ENCODE results near the gene AQP12A. TPM values are rescaled to one million over a fixed set of nuclear protein-coding genes. Genes with fewer than 3 reads are reported as not detected.
"Not testable (repeated sequence)": the region's sequence is repeated elsewhere in the genome, so short reads cannot be mapped to it uniquely, and the experiment has no call there.

The AQP12A gene
- total RNA-seq, 1 donor = not detected

DNA sequence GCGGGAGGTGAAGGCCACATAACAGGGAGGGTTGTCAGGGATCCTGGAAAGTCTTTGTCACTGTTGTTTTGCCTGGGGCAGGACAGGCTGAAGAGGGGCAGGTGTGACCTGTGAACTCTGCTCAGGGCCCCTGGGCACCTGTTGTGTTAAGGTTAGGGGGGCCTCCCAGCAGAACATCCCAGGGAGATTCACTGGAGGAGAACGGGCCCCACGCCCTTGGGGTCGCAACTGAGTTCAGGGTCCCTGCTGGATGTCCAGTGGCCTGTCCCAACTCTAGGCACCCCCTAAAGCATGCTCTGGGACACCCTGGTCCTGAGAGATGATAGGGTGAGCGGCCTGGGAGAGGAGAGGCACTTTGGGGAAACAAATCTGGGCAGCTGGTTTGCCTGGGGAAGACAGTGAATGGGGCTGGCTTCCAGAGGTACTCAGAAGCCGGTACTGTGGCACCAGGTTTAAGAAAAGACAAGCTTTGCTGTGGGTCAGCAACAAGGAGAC is 43.5 kb upstream of the AQP12A start:
- H3K4me3 ChIP-seq (ENCODE audit: low read depth, low read length) = no peak overlapping the region
- DNase-seq (ENCODE audit: low read depth) = no peak
- TF ChIP-seq, protein P1, sequence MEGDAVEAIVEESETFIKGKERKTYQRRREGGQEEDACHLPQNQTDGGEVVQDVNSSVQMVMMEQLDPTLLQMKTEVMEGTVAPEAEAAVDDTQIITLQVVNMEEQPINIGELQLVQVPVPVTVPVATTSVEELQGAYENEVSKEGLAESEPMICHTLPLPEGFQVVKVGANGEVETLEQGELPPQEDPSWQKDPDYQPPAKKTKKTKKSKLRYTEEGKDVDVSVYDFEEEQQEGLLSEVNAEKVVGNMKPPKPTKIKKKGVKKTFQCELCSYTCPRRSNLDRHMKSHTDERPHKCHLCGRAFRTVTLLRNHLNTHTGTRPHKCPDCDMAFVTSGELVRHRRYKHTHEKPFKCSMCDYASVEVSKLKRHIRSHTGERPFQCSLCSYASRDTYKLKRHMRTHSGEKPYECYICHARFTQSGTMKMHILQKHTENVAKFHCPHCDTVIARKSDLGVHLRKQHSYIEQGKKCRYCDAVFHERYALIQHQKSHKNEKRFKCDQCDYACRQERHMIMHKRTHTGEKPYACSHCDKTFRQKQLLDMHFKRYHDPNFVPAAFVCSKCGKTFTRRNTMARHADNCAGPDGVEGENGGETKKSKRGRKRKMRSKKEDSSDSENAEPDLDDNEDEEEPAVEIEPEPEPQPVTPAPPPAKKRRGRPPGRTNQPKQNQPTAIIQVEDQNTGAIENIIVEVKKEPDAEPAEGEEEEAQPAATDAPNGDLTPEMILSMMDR (IDR thresholded peaks at IDR 0.05; ENCODE audit: insufficient read depth, low read length) = no peak

DNA sequence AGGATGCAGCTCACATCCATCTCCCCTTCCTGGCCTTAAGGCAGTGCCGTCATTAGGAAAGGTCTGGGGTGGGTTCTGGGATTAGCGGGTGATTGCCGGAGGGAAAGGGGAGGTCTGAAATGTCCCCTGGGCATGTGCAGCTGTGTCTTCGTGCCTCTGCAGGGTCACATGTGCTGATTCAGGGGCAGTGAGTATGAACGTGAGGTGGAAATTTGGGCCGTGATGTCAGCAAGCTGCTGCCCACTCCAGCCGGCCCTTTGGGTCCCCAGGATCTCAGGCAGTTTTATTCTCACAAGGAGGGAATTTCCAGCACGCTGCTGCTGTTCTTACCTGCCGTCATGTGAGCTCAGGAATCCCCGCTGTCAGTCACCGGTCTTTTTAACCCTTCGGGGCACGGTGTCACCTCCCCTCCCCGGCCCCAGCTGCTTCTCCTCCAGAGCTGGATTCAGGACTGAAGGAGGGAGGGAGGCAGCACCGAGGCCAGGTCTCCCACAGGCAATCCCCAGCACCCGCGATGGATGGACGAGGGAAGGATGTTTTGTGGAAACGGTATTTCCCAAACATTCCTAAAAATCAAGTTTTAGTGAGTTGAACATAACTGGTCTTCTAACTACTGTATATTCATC is 42.9 kb upstream of the AQP12A start:
- TF ChIP-seq, protein P1 (IDR thresholded peaks at IDR 0.05; ENCODE audit: insufficient read depth, low read length) = no peak
- no peak for DNase-seq (ENCODE audit: low read depth)
- no peak overlapping the region for H3K4me3 ChIP-seq (ENCODE audit: low read depth, low read length)

DNA sequence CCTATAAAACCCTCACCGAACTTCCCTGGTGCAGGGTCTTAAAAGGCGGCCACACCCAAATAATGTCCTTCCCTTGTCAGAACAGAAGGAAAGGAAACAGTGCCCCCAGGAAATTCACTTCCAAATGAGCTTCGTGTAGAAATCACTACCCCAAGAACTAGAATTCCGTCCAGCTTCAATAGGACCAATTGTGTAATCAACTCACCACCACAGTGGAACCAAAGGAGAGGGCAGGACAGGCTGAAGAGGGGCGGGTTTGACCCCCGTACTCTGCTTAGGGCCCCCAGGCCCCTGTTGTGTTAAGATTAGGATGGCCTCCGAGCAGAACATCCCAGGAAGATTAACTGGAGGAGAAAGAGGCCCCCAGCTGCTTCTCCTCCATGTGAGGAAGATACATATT is 42.3 kb upstream of the AQP12A start:
- TF ChIP-seq, protein P1 (IDR thresholded peaks at IDR 0.05; ENCODE audit: insufficient read depth, low read length) = no peak
- no peak for DNase-seq (ENCODE audit: low read depth)
- H3K4me3 ChIP-seq (ENCODE audit: low read depth, low read length) = no peak overlapping the region

DNA sequence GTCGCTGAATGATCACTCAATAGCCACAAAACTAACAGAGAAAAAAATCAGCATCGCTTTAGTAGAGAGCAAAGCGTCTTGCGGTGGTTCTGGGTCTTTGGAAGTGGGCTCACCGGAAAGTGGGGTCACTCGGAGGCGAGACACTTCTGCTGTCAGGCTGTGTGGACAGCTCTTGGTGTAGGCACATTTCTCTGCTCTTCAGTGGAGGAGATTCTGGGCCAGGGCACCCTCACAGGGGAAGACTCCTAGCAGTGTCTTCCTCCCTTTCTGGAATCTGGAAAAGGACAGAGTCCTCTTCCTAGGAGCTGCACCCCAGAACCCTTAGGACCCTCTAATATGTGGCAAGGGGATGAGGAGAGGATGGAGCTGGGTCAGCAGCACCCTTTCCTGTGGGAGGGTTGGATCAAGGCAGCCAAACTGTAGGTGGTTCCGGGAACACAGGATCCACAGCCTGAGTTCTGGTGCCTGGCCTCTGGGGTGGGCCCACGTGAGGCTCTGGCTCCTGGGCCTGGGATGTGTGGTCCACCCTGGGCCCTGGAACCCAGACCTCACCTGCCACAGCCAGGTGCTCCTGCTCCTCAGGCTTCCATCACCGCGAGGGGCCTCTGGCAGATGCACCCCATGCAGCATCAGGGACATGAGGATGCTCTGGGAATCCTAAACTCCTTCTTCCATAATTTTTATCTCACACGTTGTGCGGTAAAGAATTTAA is 41.3 kb upstream of the AQP12A start:
- DNase-seq (ENCODE audit: low read depth) = no peak
- no peak overlapping the region for H3K4me3 ChIP-seq (ENCODE audit: low read depth, low read length)
- TF ChIP-seq, protein P1 (IDR thresholded peaks at IDR 0.05; ENCODE audit: insufficient read depth, low read length) = no peak

DNA sequence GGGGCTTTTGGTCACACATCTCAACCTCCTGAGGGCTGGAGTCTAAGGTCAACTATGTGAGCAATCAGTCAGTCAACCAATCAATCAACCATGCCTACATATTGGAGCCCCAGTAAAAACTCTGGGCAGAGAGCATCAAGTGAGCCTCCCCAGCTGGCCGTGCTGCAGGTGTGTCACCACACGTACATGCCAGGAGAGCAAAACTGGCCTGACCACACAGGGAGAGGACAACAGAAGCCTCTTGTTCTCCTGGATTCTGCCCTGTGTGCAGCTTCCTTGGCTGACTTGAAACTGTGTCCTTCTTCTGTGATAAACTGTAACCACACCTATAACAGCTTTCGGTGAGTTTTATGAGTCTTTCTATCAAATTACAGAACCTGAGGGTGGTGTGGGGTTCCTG is 40.5 kb upstream of the AQP12A start:
- DNase-seq (ENCODE audit: low read depth) = no peak
- no peak overlapping the region for H3K4me3 ChIP-seq (ENCODE audit: low read depth, low read length)
- TF ChIP-seq, protein P1 (IDR thresholded peaks at IDR 0.05; ENCODE audit: insufficient read depth, low read length) = no peak

DNA sequence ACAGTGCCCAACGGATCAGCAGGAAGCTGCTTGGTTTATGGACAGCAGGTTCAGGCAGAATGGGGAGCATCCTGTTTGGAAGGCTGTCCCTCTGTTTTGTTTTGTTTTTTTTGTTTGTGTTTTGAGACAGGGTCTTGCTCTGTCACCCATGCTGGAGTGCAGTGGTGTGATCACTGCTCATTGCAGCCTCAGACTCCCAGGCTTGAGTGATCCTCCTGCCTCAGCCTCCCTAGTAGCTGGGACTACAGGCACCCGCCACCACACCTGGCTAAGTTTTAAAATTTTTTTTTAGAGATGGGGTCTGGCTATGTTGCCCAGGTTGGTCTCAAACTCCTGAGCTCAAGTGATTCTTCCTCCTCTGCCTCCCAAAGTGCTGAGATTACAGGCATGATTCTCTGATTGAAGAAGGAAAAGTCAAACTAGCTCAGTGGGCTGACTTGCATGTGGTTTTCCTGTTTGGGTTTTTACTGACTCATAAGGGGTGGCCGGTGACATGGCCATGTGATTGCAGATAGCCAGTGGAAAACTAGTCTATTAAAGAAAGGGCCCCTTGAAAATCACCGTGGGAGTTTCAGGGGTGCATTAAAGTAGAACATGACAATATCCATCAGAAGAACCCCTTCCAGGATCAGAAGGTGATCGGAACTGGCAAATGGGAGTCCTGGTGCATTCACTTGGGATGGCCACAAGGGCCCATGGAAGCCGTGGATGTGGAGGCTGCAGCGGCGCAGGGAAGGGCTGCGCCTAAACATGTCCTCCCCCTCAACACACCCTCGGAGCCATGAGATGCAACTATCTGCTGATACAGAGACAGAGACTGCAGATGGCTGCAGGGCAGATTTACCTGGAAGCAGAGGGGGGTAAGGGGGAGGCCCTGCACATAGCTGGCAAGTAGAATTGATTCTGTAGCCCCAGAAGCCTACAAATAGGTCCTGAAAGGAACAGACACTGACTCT is 35.5 kb upstream of the AQP12A start:
- DNase-seq (ENCODE audit: low read depth) = peak; percentile 6
- no peak overlapping the region for H3K4me3 ChIP-seq (ENCODE audit: low read depth, low read length)
- TF ChIP-seq, protein P1 (IDR thresholded peaks at IDR 0.05; ENCODE audit: insufficient read depth, low read length) = no peak

DNA sequence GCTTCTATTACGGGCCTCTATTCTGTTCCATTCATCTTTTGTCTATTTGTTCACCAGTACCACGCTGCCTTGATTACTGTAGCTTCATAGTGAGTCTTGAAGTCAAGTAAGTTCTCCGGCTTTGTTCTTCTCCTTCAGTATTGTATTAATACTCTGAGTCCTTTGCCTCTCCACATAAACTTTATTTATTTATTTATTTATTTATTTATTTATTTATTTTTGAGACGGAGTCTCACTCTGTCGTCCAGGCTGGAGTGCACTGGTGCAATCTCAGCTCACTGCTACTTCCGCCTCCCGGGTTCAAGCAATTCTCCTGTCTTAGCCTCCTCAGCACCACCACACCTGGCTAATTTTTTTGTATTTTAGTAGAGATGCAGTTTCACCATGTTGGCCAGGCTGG is 31.8 kb upstream of the AQP12A start:
- not testable (repeated sequence) for H3K4me3 ChIP-seq (ENCODE audit: low read depth, low read length); DNase-seq (ENCODE audit: low read depth)

Measured in fibroblast of the aortic adventitia (primary cell).